Activated T-helper 1 cell treated with anti-CD3 and anti-CD28 coated beads, Interleukin-2, amount 50 U/mL, for 16 hours (primary cell): ENCODE measurements around the gene POMT1.

Experiments
- DNase-seq, 2 donors: peaks; one replicate each; pipeline ENCODE4 v3.0.0-alpha.2; 2020; ENCODE audit warnings: low read depth in 1 of 2, low spot score in 1 of 2

POMT1 gene

DNA sequence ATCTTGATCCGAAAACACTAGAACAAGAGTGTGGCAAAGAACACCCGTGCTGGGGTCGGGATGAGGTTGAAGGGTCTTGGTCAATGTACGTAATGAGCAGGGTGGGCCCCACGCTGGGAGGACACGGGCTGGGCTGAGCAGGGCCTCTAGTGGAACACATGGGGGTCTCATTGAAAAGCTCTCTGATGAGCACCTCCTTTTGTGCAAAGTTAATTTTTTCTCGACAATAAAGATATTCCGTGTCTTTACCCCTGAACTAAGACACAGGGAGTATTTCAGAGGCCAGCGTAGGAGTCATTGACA lies 20.3 kb downstream of the POMT1 start:
- DNase-seq: no peak

DNA sequence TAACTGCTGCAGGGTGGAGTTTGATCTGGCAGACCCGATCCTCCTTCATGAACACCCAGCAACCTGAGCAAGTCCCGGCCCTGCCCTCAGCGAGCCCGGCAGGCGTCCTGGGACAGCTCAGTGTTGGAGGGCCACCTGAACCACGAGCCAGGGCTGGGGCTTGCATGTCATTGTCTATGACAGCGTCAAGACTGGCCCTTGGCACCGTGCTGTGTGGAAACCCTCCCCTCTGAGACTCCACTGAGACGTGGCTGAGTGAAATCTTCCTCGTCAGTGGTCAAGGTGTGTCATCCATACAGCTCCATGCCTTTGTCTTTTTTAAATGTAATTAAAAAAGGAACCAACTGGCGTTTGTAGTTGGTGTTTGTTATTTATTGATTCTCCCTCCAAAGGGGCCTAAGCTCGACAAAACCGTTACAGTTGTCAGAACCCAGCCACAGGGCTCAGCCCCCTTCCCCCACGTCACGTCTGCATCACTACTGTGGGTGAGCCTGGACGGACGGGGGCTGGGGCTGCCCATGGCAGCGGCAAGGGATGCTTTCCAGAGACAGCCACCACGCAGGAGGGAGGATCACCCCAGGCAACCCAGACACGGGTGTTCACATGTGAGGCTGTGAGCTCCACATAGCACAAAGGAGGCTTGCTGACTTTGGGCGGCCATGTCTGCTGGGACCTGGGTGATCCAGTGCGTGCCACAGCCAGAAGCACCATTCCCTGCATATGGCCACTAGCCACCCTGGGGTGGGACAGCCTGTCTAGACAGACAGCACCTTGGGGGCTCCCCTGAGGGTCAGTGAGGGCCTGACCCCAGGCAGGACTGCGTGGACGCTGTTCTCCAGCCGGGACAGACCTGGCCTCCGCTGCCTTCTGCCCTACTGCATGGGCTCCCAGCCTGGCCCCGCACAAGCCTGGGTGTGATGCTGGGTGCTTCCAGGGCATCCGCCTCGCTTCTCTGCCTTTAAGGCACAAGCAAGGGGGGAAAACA lies 21.0 kb downstream of the POMT1 start:
- DNase-seq: no peak

DNA sequence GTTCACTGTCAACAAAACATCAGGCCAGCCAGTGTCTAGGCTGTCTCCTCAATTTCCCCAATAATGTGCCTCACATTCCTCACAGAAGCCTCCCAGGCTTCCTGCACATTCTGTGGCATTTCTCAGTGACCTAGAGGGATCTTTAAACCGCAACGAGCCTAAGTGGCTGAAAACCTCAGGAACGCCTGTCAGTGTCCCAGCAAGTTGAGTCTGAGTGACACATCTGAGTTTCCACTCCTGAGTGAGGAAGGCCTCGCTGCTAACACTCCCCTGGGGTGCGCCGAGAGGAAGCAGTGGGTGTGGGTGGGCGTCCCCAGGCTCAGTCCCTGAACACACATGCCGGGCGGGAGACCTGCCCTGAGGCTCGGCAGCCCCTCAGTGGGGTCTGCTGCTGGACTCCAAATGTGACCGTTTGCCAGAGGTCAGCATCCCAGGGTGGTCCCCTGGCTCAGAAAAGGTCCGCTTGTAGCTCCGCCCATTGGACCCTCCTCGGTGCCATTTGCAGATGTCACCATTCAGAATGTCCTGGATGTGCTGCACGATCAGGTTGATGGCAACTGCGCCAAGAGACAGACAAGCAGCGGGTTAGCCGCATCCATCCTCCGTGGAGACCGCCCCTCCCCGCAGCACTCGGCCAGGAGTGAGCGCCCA lies 22.1 kb downstream of the POMT1 start:
- DNase-seq: no peak

DNA sequence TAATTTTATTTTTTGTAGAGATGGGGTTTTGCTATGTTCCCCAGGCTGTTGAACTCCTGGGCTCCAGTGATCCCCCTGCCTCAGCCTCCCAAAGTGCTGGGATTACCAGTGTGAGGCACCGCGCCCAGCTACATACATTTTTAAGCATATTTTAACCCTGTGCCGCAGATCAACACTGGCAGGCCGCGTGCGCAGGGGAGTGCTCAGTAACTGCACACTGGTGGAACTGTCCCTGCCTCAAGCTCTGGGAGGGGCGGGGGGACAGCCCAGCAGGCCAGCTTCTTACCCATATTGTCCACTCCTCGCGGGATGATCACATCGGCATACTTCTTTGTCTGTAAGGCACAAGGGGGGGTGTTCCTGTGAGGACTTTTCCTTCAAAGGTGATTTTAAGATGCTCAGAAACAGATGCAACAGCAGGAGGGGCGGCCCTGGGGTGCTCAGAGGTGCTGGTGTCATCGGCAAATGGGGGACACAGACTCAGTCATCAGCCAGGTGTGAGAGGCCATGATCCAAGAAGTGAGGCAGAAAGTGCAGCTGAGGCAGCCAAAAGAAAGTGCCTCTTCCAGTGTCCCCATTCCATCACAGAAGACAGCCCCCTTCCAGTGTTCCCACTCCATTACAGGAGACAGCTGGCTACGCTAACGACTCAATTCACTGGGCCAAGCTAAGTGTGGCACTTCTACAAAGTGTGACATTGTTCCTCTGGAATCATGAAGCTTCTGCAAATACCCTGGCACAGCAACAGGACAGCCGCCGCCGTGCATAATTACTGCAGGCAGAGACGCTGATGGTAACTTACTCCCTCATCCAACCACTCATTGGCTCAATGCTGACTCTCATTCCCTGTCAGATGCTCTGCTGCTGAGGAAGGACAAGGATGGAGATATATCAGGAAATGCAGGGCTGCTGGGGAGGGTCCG lies 23.2 kb downstream of the POMT1 start:
- no peak for DNase-seq

DNA sequence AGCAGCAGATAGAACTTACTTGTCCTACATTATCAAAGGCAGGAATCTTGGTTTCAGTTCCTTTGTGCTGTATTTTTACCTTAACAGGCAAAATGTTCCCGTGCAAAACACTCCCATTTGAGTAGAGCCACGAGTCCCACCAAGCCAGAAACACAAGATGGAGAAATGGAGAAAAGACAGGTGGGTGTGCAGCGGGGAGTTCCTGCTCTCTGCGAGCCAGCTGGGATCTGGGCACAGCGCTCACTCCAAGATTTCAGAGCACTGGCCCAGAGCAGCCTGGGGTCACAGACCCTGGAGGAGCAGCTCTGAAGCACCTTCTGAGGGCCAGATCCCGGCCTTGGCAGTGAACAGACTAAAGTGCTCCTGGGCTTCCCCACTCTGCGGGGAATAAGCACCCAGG lies 25.5 kb downstream of the POMT1 start:
- DNase-seq: no peak

DNA sequence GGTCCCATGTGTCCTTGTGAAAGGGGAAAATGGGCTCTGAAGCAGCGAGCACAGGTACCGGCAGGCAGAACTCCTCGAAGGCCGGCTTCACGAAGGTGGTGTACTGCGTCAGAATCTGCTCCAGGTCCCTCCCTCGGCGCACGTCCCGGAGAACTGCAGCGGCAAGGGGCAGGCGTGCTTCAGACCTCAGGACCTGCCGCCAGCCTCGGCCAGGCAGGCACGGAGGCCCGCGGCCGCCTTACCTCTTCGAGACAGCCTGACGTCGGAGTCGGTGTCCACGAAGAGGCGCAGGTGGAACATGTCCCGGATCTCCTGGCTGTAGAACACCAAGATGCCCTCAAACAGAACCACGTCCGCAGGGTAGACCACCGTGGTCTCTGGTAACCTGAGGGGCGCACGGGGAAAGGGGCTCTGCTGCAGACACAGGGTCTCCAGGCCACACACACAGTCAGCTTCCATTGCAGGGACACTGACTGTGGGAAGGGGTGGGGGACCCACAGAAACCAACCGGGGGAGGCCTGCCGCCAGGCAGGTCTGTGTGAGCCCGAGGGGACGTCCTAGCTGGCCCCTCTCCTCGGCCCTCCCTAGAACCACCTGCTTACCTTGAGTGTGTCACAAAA lies 26.3 kb downstream of the POMT1 start:
- DNase-seq: no peak

DNA sequence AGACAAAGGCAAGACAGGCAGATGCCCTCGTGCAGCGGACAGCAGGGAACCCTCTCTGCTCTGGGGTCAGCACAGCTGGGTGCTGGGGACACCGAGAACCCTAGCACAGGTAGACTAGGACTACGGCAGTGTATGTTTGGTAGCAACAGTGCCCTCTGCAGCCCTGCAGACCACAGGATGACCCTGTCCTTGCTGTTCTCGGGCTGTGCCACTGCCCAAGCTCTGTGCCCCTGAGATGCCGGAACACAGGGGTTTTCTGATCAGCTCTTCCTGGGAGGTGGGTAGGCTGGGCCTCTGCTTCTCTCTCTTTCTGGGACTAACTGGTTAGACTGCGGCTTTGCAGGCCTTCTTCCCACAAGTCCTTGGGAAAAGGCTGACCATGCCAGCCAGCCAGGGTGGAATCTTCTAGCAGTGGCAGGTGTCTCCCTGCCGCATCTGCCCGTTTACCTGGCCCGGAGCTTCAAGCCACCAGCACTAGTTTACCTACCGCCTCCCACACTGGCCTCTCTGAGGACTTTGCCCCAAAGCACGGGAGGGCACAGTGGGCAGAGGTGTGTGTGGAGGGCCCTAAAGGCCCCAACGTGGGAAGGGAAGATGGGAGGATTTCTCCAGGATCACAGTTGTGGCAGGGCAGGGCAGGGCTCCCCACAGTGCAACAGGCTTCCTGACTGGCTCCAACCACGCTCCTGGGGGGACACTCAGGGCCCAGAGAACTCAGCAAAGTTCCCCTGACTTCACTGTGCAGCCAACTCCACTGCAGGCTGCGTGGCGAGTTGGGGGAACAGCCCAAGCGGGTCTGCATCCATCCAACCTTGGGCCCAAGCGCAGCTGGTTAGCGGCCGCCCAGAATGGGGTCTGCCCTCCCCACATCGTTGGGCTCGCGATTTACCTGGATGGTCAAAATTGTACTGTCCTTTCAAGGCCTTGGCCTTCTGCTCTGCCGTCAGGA lies 27.2 kb downstream of the POMT1 start:
- no peak for DNase-seq

DNA sequence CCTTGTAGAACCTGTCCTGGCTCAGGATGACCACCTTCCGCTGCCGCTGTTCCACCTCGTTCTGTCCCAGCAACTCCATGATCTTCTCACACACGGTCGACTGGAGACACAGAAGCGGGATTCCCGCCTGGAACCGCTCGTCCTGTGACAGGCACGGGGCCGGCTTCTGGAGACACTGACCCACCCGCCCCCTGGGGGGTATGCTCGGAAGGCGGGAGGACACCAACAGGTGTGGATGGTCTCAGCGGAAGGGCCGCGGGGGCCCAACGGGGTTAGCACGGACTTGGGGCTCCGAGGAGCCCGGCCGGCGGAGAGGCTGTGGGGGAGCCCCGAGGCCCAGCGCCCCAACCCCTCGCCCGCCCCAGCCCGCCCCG lies 27.8 kb downstream of the POMT1 start:
- no peak for DNase-seq

DNA sequence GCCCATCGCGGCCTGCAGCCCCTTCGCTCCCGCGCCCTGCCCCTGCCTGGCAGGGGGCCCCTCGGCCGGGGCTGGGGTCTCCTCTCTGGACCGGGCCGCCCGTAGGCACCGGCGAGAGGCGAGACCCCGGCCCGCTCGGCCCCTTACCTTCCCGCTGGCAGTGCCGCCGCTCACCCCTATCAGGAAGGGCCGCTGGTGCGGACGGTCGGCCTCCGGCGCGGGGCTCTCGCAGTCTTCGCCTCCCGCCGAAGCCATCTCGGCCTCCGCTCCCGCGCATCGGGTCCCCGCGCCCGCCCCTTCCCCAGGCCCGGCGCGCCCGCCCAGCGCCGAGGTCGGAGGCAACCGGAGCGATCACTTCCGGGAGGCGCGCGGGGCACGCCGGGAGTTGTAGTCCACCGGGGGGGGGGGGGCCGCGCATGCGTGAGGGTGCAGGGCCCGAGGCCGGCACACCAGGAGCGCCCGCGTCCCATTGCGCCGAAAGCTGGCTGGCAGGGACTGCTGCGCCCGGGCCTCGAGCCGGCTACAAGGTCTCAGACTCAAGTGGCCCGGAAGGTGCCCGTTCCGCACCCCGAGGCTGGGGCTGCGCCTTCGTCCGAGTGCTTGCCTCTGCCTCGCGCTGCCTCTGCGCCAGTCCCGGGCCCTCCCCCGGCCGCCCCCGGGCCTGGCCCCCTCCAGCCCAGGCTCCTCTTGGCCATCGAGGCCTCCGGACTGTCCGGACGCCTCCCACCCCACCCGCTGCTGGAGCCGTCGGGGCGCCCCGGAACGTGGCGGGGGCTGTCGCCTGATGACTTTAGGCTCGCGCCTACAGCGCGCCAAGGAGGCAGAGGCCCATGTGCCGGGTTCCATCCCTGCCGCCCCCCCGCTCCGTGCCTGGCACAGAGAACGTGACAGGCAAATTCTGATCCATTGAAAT lies 28.5 kb downstream of the POMT1 start, which contains the start of gene UCK1:
Gene UCK1 (minus strand): TSS at position 344 of the 913 bp plus-strand sequence. CDS start 89 bp downstream, at position 255.
- peak; percentile 36 to 65 for DNase-seq

DNA sequence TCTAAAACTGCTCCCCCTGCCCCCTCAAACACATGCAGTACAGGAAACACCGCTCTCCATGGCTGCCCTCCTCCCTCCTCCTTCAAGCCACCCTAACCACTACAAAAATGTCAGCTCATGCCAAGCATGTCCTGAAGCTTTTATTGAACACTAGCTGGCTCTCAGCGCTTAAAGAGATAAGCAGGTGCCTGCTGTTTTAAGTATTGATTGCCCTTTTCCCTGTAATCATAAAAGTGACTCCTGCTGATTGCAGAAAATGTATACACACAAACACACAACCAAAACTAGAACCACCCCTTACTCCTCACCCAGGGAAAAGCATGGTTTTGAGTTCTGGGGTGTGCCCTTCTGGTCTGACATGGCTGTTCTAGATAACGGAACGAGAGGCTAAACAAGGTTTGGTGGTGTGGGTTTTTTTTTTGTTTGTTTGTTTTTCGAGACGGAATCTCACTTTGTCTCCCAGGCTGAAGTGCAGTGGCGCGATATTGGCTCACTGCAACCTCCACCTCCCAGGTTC lies 32.1 kb downstream of the POMT1 start:
- no peak for DNase-seq

DNA sequence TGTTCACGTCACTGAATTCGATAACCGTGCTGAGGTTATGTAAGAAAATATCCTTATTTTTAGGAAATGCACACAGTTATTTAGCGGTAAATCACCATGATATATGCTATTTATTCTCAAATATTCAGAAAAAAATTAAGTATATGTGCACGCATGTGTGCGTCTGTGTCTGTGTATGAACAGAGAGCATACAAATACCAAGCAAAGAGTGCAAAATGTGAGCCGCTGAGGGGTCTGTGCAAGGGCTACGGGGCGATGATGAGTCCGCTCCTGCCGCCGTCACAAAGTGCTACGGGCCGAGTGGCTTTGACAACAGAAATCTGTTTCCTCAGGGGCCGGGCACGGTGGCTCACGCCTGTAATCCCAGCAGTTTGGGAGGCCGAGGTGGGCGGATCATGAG lies 35.2 kb downstream of the POMT1 start:
- DNase-seq: no peak

DNA sequence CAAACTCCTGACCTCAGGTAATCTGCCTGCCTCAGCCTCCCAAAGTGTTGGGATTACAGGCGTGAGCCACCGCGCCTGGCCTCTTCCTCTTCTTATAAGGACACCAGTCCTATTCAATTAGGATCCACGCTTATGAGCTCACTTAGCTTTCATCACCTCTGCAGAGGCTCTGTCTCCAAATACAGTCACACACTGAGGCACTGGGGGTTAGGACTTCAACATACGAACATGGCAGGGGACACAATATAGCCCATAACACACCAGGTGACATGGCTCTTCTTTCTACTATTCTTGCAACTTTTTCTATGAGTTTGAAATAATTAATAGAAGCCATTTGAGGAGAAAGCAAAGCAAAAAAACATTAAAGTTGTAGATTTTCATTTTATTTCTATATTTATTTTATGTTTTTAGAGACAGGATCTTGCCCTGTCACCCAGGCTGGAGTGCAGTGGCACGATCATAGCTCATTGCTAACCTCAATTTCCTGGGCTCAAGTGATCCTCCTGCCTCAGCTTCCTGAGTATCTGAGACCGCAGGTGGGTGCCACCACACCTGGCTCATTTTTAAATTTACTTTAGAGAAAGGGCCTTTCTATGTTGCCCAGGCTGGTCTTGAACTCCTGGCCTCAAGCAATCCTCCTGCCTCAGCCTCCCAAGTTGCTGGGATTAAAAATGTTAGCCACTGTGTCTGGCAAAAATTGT lies 36.7 kb downstream of the POMT1 start:
- DNase-seq: no peak

DNA sequence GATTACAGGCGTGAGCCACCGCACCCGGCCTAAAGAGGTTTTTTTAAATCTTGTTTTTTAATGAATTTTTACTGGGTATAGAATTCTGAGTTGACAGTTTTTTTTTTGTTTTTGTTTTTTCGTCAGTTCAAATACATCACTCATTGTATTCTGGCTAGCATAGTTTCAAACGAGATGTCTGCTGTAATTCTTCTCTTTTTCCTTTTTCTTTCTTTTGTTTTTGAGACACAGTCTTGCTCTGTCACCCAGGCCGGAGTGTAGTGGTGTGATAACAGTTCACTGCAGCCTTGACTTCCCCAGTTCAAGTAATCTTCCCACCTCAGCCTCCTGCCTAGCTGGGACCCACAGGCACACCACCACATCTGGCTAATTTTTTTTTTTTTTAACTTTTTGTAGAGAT lies 40.4 kb downstream of the POMT1 start:
- DNase-seq: no peak

DNA sequence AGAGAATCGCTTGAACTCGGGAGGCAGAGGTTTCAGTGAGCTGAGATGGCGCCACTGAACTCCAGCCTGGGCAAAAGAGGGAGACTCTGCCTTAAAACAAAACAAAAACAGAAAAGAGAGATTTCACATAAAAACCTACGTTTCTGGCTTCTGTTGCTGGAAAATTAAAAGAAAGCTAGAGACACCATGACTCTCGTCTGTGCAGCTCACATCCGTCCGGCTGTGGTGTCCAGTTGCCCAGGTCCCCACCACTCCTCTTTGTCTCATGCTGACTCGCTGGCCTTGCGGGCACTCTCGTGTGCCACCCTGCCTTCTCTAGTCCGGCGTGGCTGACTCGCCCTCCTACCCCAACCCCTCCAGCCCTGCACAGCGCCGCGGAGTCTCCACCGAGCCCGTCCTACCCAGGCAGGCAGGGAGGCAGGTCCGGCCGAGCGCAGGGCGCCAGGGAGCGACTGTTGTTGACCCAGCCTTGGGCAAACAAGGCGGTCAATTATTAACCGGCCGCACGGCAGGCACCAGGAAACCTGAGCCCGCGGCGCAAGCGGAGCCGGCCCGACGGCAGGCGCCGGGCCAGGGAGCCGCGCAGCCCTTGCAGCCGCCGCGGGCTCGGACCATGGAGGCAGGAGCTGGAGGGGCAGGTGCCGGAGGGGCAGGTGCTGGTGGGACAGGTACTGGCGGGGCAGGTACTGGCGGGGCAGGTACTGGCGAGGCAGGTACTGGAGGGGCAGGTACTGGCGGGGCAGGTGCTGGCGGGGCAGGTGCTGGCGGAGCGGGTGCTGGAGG lies 42.5 kb downstream of the POMT1 start, which contains the start of gene PRRT1B:
Gene PRRT1B (plus strand): TSS at position 521 of the 783 bp plus-strand sequence. CDS start 93 bp downstream, at position 614.
- DNase-seq: no peak

DNA sequence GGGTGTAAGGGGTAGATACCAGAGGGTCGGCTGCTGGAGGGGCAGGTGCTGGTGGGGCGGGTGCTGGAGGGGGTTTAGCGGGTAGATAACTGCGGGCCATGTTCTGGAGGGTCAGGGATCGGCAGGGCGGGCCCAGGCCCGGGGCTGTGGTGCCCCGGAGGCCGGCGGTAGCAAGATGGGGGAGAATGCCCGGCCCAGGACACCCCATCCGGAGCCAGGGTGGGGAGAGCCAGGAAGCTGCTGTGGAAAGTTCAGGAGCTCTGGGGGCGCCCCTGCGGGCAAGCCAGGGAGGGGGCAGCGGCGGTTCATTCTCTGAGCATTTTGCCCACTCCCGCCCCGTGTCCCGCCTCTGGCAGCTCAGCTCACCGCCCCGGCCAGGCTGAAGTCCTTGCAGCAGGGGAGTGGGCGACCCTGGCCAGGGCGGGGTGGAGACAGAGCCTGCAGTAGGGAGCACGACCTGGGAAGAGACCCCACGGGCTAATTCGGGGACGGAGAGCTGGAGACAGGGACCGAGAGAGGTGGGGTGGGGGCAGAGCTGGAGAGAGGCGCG lies 43.1 kb downstream of the POMT1 start:
- no peak for DNase-seq

DNA sequence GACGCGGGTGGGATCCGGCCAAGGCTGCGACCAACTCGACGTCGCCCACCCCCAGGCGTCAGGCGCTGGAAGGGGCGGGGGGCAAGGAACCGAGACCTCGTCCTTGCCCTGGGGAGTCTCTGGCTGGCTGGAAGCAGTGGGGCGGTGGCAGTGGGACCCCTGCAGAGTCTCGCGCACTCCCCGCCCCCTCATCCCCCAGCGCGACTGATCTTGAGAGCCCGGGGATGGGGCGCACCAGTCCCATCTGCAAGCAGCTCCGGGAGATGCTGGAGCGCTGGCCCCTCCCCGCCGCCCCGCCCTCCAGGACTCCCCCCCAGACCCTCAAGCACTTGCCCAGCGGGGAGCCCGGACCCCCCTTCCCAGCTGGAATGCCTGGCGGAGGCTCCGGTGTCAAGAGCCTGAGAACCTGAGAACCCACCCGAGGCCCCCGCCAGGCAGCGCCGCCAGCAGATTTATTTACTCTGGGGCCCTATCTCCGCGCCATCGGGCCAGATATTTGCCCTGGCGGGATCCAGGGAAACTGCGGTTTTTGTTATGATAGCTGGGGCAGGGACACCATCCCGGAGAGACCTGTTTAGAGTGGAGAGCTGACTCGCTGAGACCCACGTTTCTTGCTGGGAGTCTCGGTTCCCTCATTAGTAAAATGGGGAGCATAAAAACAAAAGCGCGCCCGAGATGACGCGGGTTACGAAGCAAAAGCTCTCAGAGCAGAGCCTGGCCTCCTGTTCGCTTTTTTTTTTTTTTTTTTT lies 43.8 kb downstream of the POMT1 start:
- DNase-seq: no peak
